ENCODE measurements around the gene NFYC. TPM values are rescaled to one million over a fixed set of nuclear protein-coding genes. Genes with fewer than 3 reads are reported as not detected.

NFYC gene
- total RNA-seq, 1 experiment from 2014 or later = 63.3 TPM

DNA sequence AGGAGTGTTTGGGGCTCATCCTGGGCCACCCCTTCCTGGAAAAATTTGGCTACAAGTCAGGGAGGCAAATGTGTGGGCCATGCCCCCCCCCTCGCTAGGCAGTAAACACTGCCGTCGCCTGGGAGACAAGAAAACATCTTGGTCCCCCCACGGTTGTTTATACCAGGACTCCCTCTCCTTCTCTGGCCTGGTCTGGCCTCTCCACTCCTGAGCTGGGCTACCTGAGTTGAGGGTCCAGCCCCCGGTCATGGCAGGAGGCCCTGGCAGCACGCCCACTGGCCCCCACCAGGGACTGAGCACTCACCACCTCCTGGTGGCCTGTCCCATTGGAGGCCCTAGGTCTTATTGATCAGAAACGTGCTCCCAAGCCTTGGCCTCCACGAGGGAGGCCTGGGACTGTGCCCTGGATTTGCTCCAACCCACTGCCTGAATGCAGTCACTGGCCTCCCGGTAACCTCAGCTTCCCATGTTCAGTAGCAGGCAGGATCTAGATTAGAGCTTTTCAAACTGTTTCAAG, 107.9 kb downstream of the NFYC start:
- intact Hi-C loops (cut with micrococcal nuclease) = no loop called here
- Histone ChIP-seq H3K79me2 (ENCODE audit: insufficient read depth, low read length) (no peaks in the 10 kb centered on the region), H4K20me1 (ENCODE audit: insufficient read depth) (no peaks in the 10 kb centered on the region), H2AFZ (ENCODE audit: low read depth, low read length, poor library complexity, severe bottlenecking) (no peak overlapping the region), H3K4me3 (replicated peaks in 1 of 2; ENCODE audit: low read depth in 1 of 2, low read length in 2 of 2) (no peak overlapping the region), H3K4me1 (ENCODE audit: control insufficient read depth in 1 of 2, insufficient read depth in 2 of 2, low read length in 2 of 2) (peaks cover 7 to 30% of the 10 kb centered on the region in 2 experiments; a peak in 3 of 4 replicates), H3K4me2 (ENCODE audit: low read length) (no peak overlapping the region), H3K9me3 (ENCODE audit: control insufficient read depth in 1 of 2, insufficient read depth in 1 of 2, low read depth in 1 of 2, low read length in 2 of 2) (no peaks in the 10 kb centered on the region), H3K9ac (ENCODE audit: low read length) (no peak overlapping the region), H3K9me2 (ENCODE audit: insufficient read depth) (no peaks in the 10 kb centered on the region), H3K36me3 (ENCODE audit: control insufficient read depth in 1 of 2, insufficient read depth in 2 of 2, low read length in 2 of 2) (no peaks in the 10 kb centered on the region), H3K27ac (ENCODE audit: low read depth, low read length) (no peak overlapping the region), H3K27me3 (ENCODE audit: insufficient read depth, low read length) (no peaks in the 10 kb centered on the region)
- ChIA-PET CTCF (no interaction called here), RAD21 (ENCODE audit: low non-redundant PET in 1 of 2, low total read pairs in 2 of 2, uncharacterized antibody in 2 of 2, unreplicated experiment in 2 of 2) (no interaction called here), POLR2A (no interaction called here)
- no TSS peak for BruUV-seq (replicated peaks)
- ATAC-seq (no peak), DNase-seq (ENCODE audit: low read depth, low spot score) (no peak)
- TF ChIP-seq ZFX (IDR thresholded peaks at IDR 0.05) (no peak), JUND (IDR thresholded peaks at IDR 0.05) (no peak), EZH2 (IDR thresholded peaks at IDR 0.05) (no peak), CEBPB (IDR thresholded peaks at IDR 0.05; ENCODE audit: low read depth) (no peak), POLR2AphosphoS5 (IDR thresholded peaks at IDR 0.05; ENCODE audit: low read depth, low read length) (no peak), CBX3 (IDR thresholded peaks at IDR 0.05; ENCODE audit: low read depth) (no peak), POLR2A (IDR thresholded peaks at IDR 0.05; ENCODE audit: borderline replicate concordance, extremely low read depth, insufficient read depth, insufficient read length) (no peak), YY1 (IDR thresholded peaks at IDR 0.05; ENCODE audit: extremely low read depth, insufficient replicate concordance, low read depth, low read length) (no peak), ATF3 (IDR thresholded peaks at IDR 0.05) (no peak), FOSL1 (IDR thresholded peaks at IDR 0.05; ENCODE audit: low read depth) (no peak), RAD21 (IDR thresholded peaks at IDR 0.05; ENCODE audit: low read depth) (no peak), SP1 (IDR thresholded peaks at IDR 0.05; ENCODE audit: low read depth) (no peak)
- TF ChIP-seq, protein P1, sequence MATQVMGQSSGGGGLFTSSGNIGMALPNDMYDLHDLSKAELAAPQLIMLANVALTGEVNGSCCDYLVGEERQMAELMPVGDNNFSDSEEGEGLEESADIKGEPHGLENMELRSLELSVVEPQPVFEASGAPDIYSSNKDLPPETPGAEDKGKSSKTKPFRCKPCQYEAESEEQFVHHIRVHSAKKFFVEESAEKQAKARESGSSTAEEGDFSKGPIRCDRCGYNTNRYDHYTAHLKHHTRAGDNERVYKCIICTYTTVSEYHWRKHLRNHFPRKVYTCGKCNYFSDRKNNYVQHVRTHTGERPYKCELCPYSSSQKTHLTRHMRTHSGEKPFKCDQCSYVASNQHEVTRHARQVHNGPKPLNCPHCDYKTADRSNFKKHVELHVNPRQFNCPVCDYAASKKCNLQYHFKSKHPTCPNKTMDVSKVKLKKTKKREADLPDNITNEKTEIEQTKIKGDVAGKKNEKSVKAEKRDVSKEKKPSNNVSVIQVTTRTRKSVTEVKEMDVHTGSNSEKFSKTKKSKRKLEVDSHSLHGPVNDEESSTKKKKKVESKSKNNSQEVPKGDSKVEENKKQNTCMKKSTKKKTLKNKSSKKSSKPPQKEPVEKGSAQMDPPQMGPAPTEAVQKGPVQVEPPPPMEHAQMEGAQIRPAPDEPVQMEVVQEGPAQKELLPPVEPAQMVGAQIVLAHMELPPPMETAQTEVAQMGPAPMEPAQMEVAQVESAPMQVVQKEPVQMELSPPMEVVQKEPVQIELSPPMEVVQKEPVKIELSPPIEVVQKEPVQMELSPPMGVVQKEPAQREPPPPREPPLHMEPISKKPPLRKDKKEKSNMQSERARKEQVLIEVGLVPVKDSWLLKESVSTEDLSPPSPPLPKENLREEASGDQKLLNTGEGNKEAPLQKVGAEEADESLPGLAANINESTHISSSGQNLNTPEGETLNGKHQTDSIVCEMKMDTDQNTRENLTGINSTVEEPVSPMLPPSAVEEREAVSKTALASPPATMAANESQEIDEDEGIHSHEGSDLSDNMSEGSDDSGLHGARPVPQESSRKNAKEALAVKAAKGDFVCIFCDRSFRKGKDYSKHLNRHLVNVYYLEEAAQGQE (IDR thresholded peaks at IDR 0.05; ENCODE audit: low read depth) = no peak
